Erythroblast (primary cell): ENCODE measurements around the gene HIF1A.

ENCODE experiments used
- GATA1 ChIP-seq: IDR thresholded peaks from 2 replicates; pipeline ENCODE4 v1.6.1; 2011; ENCODE audit warnings: low read depth, mild to moderate bottlenecking, control low read depth, low read length, moderate library complexity
- POLR2A ChIP-seq: IDR thresholded peaks from 2 replicates; pipeline ENCODE4 v1.6.1; 2011; ENCODE audit warnings: mild to moderate bottlenecking, low read length

DNA sequence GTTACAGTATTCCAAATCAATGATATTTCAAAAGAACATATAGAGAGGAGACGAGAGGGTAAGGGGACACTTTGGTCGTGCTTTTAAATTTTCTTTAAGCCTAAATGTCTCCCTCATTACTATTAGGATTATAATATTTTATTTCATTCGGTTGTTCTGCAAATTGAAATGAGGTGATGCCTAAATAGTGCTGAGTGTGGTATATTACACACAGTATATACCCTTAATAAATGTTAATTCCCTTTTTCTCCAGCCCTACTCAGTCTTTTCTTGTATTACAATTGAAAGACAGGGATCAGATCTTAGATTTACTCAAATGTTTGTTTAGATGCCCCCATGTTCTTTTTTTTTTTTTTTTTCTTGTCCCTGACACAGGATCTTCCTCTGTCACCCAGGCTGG, 74.6 kb downstream of the HIF1A start:
- TF ChIP-seq POLR2A (no peak), GATA1 (no peak)
